Breast epithelium (tissue), 4 donors: ENCODE results near the gene FAM174C. TPM values are rescaled to one million over a fixed set of nuclear protein-coding genes. Genes with fewer than 3 reads are reported as not detected.

ENCODE experiments used
- DNase-seq, 2 donors: peaks; one replicate each; pipeline ENCODE4 v3.0.0-alpha.2; 2019; ENCODE audit warnings: low spot score in 2 of 2
- H3K27ac ChIP-seq, 2 donors: fragments of 200-600 bp; sonication (generic) in 1 of 2; one replicate each; pipeline ENCODE4 v1.5.1; 2016 to 2019; ENCODE audit warnings: mild to moderate bottlenecking in 1 of 2
- H3K27me3 ChIP-seq, 2 donors: fragments of 200-600 bp; sonication (generic) in 1 of 2; one replicate each; pipeline versions ENCODE4 v1.5.1 to v1.6.0; 2017 to 2019; ENCODE audit warnings: control low read depth in 1 of 2, mild to moderate bottlenecking in 1 of 2
- H3K36me3 ChIP-seq: fragments of 200-600 bp; one replicate; pipeline ENCODE4 v1.5.1; 2019
- H3K4me1 ChIP-seq, 2 donors: fragments of 200-600 bp; sonication (generic); one replicate each; pipeline ENCODE4 v1.5.1; 2016 to 2019; ENCODE audit warnings: control low read depth in 1 of 2
- H3K4me3 ChIP-seq, 3 donors: fragments of 200-600 bp; sonication (generic); 1 replicate in 2 of 3; 2 replicates in 1 of 3; pipeline ENCODE4 v1.5.1; 2016 to 2019; ENCODE audit warnings: mild to moderate bottlenecking in 3 of 3, moderate library complexity in 2 of 3
- H3K9me3 ChIP-seq, 2 donors: fragments of 200-600 bp; sonication (generic) in 1 of 2; one replicate each; pipeline ENCODE4 v1.5.1; 2016 to 2019; ENCODE audit warnings: control low read depth in 1 of 2
- POLR2A ChIP-seq: fragments of 450-650 bp; IDR thresholded peaks from one replicate; pipeline ENCODE4 v1.6.1; 2016; ENCODE audit warnings: antibody characterized with exemption, mild to moderate bottlenecking, moderate library complexity
- POLR2AphosphoS5 ChIP-seq, 3 donors: sonication (generic); formaldehyde crosslinking; IDR thresholded peaks; one replicate each; pipeline ENCODE4 v1.6.1; 2017; ENCODE audit warnings: antibody characterized with exemption in 3 of 3
- intact Hi-C: fragments of 100-400 bp; cut with DNase I; formaldehyde crosslinking; loops from one replicate; pipeline ENCODE4 v1.15.1; 2023; ENCODE audit warnings: low total_unique reads
- total RNA-seq, 3 donors: library from RNA; depleted of rRNA; stranded (reverse); fragments of >200 nt; gene quantifications; one replicate each; pipeline ENCODE4 v1.1.0, GENCODE V29; 2016
- TF ChIP-seq, protein P1 (sequence below), 3 donors: fragments of 450-650 bp; IDR thresholded peaks; one replicate each; pipeline ENCODE4 v1.5.1; 2016 to 2017; ENCODE audit warnings: antibody characterized with exemption in 3 of 3, mild to moderate bottlenecking in 3 of 3, moderate library complexity in 3 of 3

The FAM174C gene
- total RNA-seq, 3 donors from 2014 or later: 43.9 to 60.6 (median 53.1) TPM

DNA sequence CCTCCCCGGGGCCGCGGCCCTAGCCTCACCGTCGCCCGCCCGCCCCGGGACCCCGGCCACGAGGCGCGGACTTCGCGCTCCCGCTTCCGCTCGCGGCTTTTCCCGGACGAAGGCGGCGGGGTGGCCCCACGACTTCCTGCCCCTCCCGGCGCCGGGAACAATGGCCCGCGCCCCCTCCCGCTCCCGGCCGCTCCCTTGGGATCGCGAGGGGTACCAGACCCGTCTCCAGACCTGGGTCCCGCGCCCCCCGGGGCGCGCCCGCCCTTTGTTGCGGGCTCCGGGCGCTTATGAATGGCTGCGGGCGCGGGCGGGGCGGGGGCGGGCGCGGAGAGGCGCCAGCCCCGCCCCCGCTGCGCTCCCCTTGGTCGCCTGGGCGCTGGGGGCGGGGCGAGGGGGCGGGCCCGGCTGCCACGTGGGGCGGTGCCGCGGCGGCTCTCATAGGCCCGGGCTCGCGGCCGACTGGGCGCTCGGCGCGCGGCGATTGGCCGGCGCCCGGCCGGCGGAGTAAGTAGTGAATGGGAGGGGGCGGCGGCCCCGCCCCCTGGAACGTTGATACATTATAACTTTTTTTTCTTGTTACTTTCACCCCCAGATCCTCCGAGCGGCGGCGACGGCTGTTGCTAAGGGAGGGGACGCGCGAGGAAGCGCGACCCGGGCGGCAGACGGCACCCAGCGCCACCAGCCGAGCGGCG lies 25.9 kb upstream of the FAM174C start:
- intact Hi-C loops: loop anchor here (5.0 kb wide), 1 partner anchor 1533 kb away; the partner anchor contains the start of gene SGTA
- DNase-seq: peak; percentile 94 to 97
- H3K36me3 ChIP-seq: no peaks in the 10 kb centered on the region
- TF ChIP-seq, protein P1, sequence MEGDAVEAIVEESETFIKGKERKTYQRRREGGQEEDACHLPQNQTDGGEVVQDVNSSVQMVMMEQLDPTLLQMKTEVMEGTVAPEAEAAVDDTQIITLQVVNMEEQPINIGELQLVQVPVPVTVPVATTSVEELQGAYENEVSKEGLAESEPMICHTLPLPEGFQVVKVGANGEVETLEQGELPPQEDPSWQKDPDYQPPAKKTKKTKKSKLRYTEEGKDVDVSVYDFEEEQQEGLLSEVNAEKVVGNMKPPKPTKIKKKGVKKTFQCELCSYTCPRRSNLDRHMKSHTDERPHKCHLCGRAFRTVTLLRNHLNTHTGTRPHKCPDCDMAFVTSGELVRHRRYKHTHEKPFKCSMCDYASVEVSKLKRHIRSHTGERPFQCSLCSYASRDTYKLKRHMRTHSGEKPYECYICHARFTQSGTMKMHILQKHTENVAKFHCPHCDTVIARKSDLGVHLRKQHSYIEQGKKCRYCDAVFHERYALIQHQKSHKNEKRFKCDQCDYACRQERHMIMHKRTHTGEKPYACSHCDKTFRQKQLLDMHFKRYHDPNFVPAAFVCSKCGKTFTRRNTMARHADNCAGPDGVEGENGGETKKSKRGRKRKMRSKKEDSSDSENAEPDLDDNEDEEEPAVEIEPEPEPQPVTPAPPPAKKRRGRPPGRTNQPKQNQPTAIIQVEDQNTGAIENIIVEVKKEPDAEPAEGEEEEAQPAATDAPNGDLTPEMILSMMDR (IDR thresholded peaks at IDR 0.05): no peak
- TF ChIP-seq POLR2AphosphoS5 (IDR thresholded peaks at IDR 0.05): peak; percentile 75 to 95 (median 78)
- peak; percentile 95 for TF ChIP-seq POLR2A
- H3K4me3 ChIP-seq: peak overlapping the region; percentile 83 to 97 (median 94)
- H3K4me1 ChIP-seq: peaks cover 29 to 36% of the 10 kb centered on the region in 2 donors
- no peaks in the 10 kb centered on the region for H3K9me3 ChIP-seq
- no peaks in the 10 kb centered on the region for H3K27me3 ChIP-seq
- H3K27ac ChIP-seq: peak overlapping the region; percentile 99

DNA sequence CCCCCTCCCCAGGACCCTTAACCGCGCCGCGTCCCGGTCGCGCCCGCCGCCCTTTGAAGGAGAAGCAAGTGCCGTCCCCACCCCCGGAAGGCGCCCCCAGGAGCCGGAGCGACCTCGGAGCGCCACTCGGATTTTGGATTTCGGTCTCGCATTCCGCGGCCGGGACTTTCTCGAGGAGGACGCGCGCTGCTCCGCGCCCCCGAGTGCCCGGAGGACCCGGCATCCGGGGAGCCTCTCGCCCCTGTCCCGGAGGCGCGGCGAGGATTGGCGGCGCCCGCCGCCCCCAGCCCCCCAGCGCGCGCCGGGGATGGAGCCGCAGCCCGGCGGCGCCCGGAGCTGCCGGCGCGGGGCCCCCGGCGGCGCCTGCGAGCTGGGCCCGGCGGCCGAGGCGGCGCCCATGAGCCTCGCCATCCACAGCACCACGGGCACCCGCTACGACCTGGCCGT lies 25.3 kb upstream of the FAM174C start:
- Histone ChIP-seq H3K27me3 (no peaks in the 10 kb centered on the region), H3K4me3 (peak overlapping the region; percentile 83 to 97 (median 94)), H3K27ac (peak overlapping the region; percentile 99), H3K36me3 (peaks cover 3% of the 10 kb centered on the region), H3K4me1 (peaks cover 24 to 31% of the 10 kb centered on the region in 2 donors), H3K9me3 (no peaks in the 10 kb centered on the region)
- TF ChIP-seq POLR2AphosphoS5 (IDR thresholded peaks at IDR 0.05) (no peak), POLR2A (no peak)
- TF ChIP-seq, protein P1 (IDR thresholded peaks at IDR 0.05): no peak
- intact Hi-C loops: loop anchor here (5.0 kb wide), 1 partner anchor 1532 kb away; the partner anchor contains the start of gene SGTA
- no peak for DNase-seq

DNA sequence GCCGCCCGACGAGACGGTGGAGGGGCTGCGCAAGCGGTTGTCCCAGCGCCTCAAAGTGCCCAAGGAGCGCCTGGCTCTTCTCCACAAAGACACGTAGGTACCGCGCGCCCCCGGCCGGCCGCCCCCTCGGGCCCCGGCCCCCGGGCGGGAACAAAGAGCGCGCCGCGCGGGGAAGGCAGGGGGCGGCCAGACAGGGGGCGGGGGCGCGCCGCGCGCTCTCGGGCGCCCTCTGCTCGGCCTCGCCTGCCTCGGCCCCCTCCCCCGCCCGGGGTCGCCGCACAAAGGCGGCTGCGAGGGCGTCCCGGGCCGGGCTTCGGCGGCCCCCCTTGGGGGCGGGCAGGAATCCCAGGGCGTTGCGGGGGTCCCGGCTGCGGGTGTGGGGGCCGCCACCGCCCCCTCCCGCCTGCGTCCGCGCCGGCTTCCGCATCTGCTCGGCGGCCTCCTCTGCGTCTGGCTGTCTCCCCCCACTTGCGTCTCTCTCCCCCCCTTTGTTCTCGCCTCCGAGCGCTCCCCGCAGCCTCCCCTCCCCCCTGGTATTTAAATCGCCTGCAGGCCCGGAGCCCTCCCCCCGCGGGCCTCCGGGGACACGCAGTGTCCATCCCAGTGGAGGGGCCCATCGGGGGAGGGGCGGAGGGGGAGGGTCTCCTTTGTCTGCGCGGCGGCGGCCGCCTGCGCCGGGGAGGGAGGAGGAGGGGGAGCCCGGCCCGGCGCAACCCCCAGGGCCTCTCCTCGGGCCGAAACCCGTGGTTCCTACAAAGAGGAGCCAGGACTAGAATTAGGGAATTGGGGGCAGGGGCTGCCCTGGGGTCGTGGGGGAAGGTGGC lies 24.7 kb upstream of the FAM174C start:
- Histone ChIP-seq H3K9me3 (no peaks in the 10 kb centered on the region), H3K4me3 (peak overlapping the region; percentile 83 to 97 (median 94)), H3K4me1 (peaks cover 20 to 24% of the 10 kb centered on the region in 2 donors), H3K27me3 (no peaks in the 10 kb centered on the region), H3K27ac (peak overlapping the region; percentile 99), H3K36me3 (peaks cover 9% of the 10 kb centered on the region)
- DNase-seq: no peak
- peak in 1 of 3 donors; percentile 32 for TF ChIP-seq POLR2AphosphoS5 (IDR thresholded peaks at IDR 0.05)
- TF ChIP-seq, protein P1 (IDR thresholded peaks at IDR 0.05): no peak
- intact Hi-C loops: no loop called here

DNA sequence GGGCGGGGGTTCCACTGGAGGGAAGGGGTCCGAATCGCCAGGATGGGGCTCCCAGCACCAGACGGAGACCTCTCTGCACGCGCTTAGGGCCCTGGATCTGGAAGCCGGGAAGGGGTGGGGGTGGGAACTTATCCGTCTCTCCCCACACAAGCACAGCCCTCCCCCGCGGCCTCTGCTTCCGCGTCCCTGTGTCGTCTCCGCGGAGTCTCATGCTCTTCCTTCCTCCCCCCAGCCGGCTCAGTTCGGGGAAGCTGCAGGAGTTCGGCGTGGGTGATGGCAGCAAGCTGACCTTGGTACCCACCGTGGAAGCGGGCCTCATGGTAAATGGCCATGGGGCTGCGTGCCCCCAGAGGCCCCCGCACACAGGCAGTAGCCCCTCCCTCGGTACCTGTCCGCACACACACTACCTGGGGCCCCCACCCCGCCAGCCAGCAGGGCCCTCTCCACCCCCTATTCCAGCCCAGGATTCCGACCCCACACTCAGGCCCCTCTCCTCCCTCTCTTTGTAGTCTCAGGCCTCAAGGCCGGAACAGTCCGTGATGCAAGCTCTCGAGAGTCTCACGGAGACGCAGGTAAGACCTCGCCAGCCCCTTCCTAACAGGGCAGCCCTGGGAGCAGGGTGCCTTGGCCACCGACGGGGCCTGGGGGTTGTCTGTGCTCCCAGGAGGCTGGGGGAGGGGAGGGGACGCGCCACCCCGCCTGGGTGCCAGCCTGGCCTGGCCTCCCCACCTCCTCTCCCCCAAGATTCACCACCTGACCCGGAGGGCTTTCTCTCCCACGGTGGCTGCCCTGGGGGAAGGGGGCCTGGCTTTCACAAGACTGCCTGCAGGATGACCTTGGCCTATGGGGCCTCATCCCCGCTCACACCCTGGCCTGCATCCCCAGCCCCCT lies 23.8 kb upstream of the FAM174C start:
- peak in 2 of 3 donors; percentile 13 to 38 for TF ChIP-seq POLR2AphosphoS5 (IDR thresholded peaks at IDR 0.05)
- TF ChIP-seq, protein P1 (IDR thresholded peaks at IDR 0.05): no peak
- Histone ChIP-seq H3K27me3 (no peaks in the 10 kb centered on the region), H3K36me3 (peaks cover 11% of the 10 kb centered on the region), H3K27ac (peak overlapping the region; percentile 99), H3K9me3 (no peaks in the 10 kb centered on the region), H3K4me1 (peaks cover 19 to 20% of the 10 kb centered on the region in 2 donors), H3K4me3 (peak overlapping the region; percentile 83 to 97 (median 94))
- intact Hi-C loops: no loop called here
- DNase-seq: peak in 1 of 2 donors; percentile 79
